H1 (cell line): ENCODE measurements around the gene UBE4B. TPM values are rescaled to one million over a fixed set of nuclear protein-coding genes. Genes with fewer than 3 reads are reported as not detected.

Source experiments
- CTCF ChIA-PET: fragments of 300-600 bp; sonication (Branson Sonifier 250); formaldehyde crosslinking; loops from one replicate; lab custom pipeline; 2021; ENCODE audit not compliant: partially characterized antibody; lab: Charles Lee
- POLR2A ChIA-PET: fragments of 300-600 bp; sonication (Branson Sonifier 250); formaldehyde crosslinking; loops from one replicate; lab custom pipeline; 2021; ENCODE audit warnings: inconsistent platforms; ENCODE audit not compliant: partially characterized antibody; lab: Charles Lee
- DNase-seq, 2 experiments: peaks; one replicate each; pipeline versions ENCODE4 v3.0.0 to v3.0.0-alpha.2; 2010 to 2022; ENCODE audit warnings: low spot score in 2 of 2, low read depth in 1 of 2, mixed read lengths in 1 of 2
- FAIRE-seq: peaks from 2 replicates; lab custom pipeline; 2011; peaks lifted over from hg19 to GRCh38; lab: Jason Lieb, UNC
- H2AFZ ChIP-seq: 2 replicates; pipeline ENCODE4 v1.8.1; 2012; ENCODE audit warnings: low read length, inconsistent platforms
- H2AK5ac ChIP-seq: 2 replicates; pipeline ENCODE4 v1.6.1; 2013; ENCODE audit warnings: low read depth, low read length
- H2BK120ac ChIP-seq: replicated peaks from 2 replicates; pipeline ENCODE3; 2013; ENCODE audit warnings: low read depth, low read length, inconsistent platforms
- H2BK12ac ChIP-seq: 2 replicates; pipeline ENCODE4 v1.6.1; 2013; ENCODE audit warnings: low read depth, low read length
- H2BK15ac ChIP-seq: 2 replicates; pipeline ENCODE4 v1.6.1; 2013; ENCODE audit warnings: low read length
- H2BK20ac ChIP-seq: 2 replicates; pipeline ENCODE4 v1.6.1; 2013; ENCODE audit warnings: low read length
- H2BK5ac ChIP-seq: 2 replicates; pipeline ENCODE4 v1.6.1; 2013; ENCODE audit warnings: low read depth, low read length
- H3K14ac ChIP-seq: 2 replicates; pipeline ENCODE4 v1.6.1; 2013; ENCODE audit warnings: inconsistent platforms; ENCODE audit not compliant: insufficient read length
- H3K18ac ChIP-seq: 2 replicates; pipeline ENCODE4 v1.6.1; 2013; ENCODE audit warnings: low read length; ENCODE audit errors: extremely low read depth
- H3K23ac ChIP-seq: 2 replicates; pipeline ENCODE4 v1.6.1; 2013; ENCODE audit warnings: inconsistent platforms; ENCODE audit not compliant: insufficient read length
- H3K23me2 ChIP-seq: 2 replicates; pipeline ENCODE4 v1.6.1; 2013; ENCODE audit warnings: low read depth, low read length
- H3K27ac ChIP-seq: 2 replicates; pipeline ENCODE4 v1.6.1; 2011; ENCODE audit warnings: low read depth, low read length, inconsistent platforms
- H3K27me3 ChIP-seq, 4 experiments: replicated peaks in 1 of 4; 1 replicate in 1 of 4; 2 replicates in 3 of 4; pipeline versions ENCODE4 v1.6.1 to v1.8.1; 2011 to 2013; ENCODE audit warnings: low read length in 3 of 4, mild to moderate bottlenecking in 3 of 4, inconsistent platforms in 2 of 4, mixed read lengths in 2 of 4, moderate library complexity in 1 of 4; ENCODE audit not compliant: control insufficient read depth in 3 of 4, insufficient read depth in 3 of 4; ENCODE audit errors: extremely low read depth in 1 of 4
- H3K36me3 ChIP-seq, 4 experiments: 2 replicates each; pipeline versions ENCODE4 v1.6.1 to v1.8.1; 2011 to 2013; ENCODE audit warnings: mild to moderate bottlenecking in 4 of 4, low read length in 3 of 4, moderate library complexity in 2 of 4, control low read depth in 1 of 4, inconsistent platforms in 1 of 4; ENCODE audit not compliant: insufficient read depth in 4 of 4, control insufficient read depth in 2 of 4
- H3K4ac ChIP-seq: replicated peaks from 2 replicates; pipeline ENCODE3; 2013; ENCODE audit warnings: low read length, low read depth, mixed read lengths, inconsistent platforms; ENCODE audit not compliant: insufficient read length
- H3K4me1 ChIP-seq, 4 experiments: replicated peaks in 1 of 4; 1 replicate in 1 of 4; 2 replicates in 3 of 4; pipeline versions ENCODE4 v1.6.1 to v1.8.1; 2011 to 2013; ENCODE audit warnings: low read length in 3 of 4, inconsistent platforms in 2 of 4, mixed read lengths in 1 of 4; ENCODE audit not compliant: insufficient read depth in 4 of 4, control insufficient read depth in 3 of 4
- H3K4me2 ChIP-seq, 2 experiments: 2 replicates each; pipeline versions ENCODE4 v1.6.1 to v1.8.1; 2011 to 2013; ENCODE audit warnings: low read depth in 2 of 2, low read length in 2 of 2, control low read depth in 1 of 2, inconsistent platforms in 1 of 2, mild to moderate bottlenecking in 1 of 2; ENCODE audit not compliant: insufficient read depth in 1 of 2
- H3K4me3 ChIP-seq, 4 experiments: fragments of 200-600, 300-600 bp in 1 of 4; sonication (generic), shearing (Covaris generic), sonication (Bioruptor Twin) in 1 of 4; 2 replicates each; pipeline versions ENCODE4 v1.5.1 to v1.8.1; 2011 to 2016; ENCODE audit warnings: low read length in 4 of 4, low read depth in 3 of 4, control low read depth in 2 of 4, inconsistent platforms in 2 of 4, mild to moderate bottlenecking in 2 of 4, mixed read lengths in 1 of 4, moderate library complexity in 1 of 4; ENCODE audit not compliant: insufficient read depth in 2 of 4; ENCODE audit errors: extremely low read depth in 1 of 4
- H3K56ac ChIP-seq: replicated peaks from 2 replicates; pipeline ENCODE3; 2013; ENCODE audit warnings: low read depth, mild to moderate bottlenecking, mixed read lengths, low read length, inconsistent platforms; ENCODE audit not compliant: insufficient read length
- H3K79me1 ChIP-seq: 2 replicates; pipeline ENCODE4 v1.6.1; 2013; ENCODE audit warnings: low read depth, low read length, control low read depth
- H3K79me2 ChIP-seq, 2 experiments: 2 replicates each; pipeline versions ENCODE4 v1.6.1 to v1.8.1; 2012 to 2013; ENCODE audit warnings: low read length in 2 of 2, mild to moderate bottlenecking in 2 of 2, inconsistent platforms in 1 of 2; ENCODE audit not compliant: insufficient read depth in 2 of 2, control insufficient read depth in 1 of 2
- H3K9ac ChIP-seq, 4 experiments: replicated peaks in 1 of 4; 1 replicate in 1 of 4; 2 replicates in 3 of 4; pipeline versions ENCODE4 v1.6.1 to v1.8.1; 2011 to 2013; ENCODE audit warnings: low read depth in 3 of 4, low read length in 3 of 4, control low read depth in 2 of 4, mild to moderate bottlenecking in 2 of 4, moderate library complexity in 2 of 4, inconsistent platforms in 1 of 4; ENCODE audit errors: extremely low read depth in 1 of 4
- H3K9me3 ChIP-seq, 2 experiments: 2 replicates each; pipeline versions ENCODE4 v1.6.1 to v1.8.1; 2012 to 2013; ENCODE audit warnings: mild to moderate bottlenecking in 2 of 2, moderate library complexity in 2 of 2, control low read depth in 1 of 2, inconsistent platforms in 1 of 2, low read depth in 1 of 2, low read length in 1 of 2, mixed read lengths in 1 of 2; ENCODE audit not compliant: insufficient read depth in 2 of 2
- H4K20me1 ChIP-seq, 2 experiments: replicated peaks in 1 of 2; 2 replicates each; pipeline versions ENCODE3 to v1.8.1; 2011 to 2013; ENCODE audit warnings: inconsistent platforms in 2 of 2, low read length in 2 of 2, mild to moderate bottlenecking in 1 of 2; ENCODE audit not compliant: insufficient read depth in 2 of 2, control insufficient read depth in 1 of 2
- H4K5ac ChIP-seq: 2 replicates; pipeline ENCODE4 v1.6.1; 2013; ENCODE audit warnings: low read length, low read depth, mixed read lengths, inconsistent platforms; ENCODE audit not compliant: insufficient read length
- H4K8ac ChIP-seq: 2 replicates; pipeline ENCODE4 v1.8.0; 2013; ENCODE audit warnings: mild to moderate bottlenecking, moderate library complexity, low read length, inconsistent platforms; ENCODE audit not compliant: insufficient read depth; ENCODE audit errors: extremely low read depth
- H4K91ac ChIP-seq: replicated peaks from 2 replicates; pipeline ENCODE3; 2013; ENCODE audit warnings: low read length, mixed read lengths, inconsistent platforms; ENCODE audit not compliant: insufficient read length
- WGBS, 2 experiments: shearing (Covaris generic) in 1 of 2; methylation state at CpG; one replicate each; pipeline versions ENCODE4 v1.1.6 to v1.1.7; 2013 to 2015; ENCODE audit warnings: low lambda C conversion rate in 2 of 2, mixed read lengths in 2 of 2, inconsistent platforms in 1 of 2, low coverage in 1 of 2, missing lambda C conversion rate in 1 of 2; ENCODE audit not compliant: insufficient replicate concordance in 2 of 2, insufficient coverage in 1 of 2, insufficient read length in 1 of 2; ENCODE audit errors: extremely low coverage in 1 of 2, missing lambda C conversion rate in 1 of 2; 5-methylcytosine and 5-hydroxymethylcytosine counted together
- polyA plus RNA-seq, 7 experiments: library from polyadenylated mRNA; depleted of rRNA in 3 of 7; stranded (reverse) in 5 of 7; unstranded in 2 of 7; fragments of >200 nt in 5 of 7; fragments of 200-250 nt in 2 of 7; gene quantifications; 1 replicate in 5 of 7; 2 replicates in 1 of 7; 4 replicates in 1 of 7; pipeline versions ENCODE4 v1.2.1 to v1.2.3, GENCODE V29; 2011 to 2013; ENCODE audit warnings: missing spikeins in 2 of 7, mixed read lengths in 2 of 7
- total RNA-seq: library from RNA; stranded (reverse); fragmentation: NEBNext Ultra II Directional; extraction: Animal tissue kit (Norgen Biotek cat#: 25700); gene quantifications from 2 replicates; pipeline ENCODE4 v1.2.1, GENCODE V29; 2021

Gene UBE4B
- total and polyA plus RNA-seq, 2 of the 8 experiments (the other 6 are each of a cell fraction or from before 2014, with no cell fraction given), result 24.5 to 90.1 TPM

DNA sequence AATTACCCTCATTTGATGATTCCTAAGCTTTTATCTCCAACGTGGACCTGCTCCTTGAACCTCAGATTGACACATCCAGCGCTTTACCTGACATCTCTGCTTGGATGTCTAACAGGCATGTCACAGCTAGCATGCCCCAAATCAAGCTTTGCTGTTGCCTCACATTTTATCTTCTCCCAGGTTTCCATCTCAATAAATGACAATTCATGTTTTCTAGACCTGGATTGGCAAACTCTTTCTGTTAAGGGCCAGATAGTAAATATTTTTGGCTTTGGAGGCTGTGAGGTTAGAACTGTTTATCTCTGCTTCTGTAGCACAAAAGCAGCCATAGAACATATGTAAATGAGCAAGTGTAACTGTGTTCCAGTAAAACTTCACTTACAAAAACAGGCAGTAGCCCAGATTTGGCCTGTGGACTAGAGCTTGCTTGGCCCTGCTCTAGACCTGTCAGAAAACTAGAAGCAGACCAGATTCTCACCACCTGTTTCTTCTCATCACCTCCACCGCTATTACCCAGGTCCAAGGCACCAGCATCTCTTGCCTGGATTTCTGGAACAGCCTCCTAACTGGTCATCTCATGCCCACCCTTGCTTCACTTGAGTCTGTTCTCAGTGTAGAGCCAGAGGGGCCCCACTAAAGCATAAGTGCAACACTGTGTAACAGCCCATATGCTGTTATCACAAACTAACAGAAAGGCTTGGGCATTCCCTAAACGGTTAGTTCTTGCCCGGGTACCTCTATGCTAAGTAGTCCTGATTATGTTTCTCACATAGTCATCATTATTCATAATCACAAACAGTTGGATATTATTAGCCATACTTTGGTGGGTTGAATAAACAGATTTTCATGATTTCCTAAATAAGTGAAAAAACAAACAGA lies 42.3 kb downstream of the UBE4B start:
- Histone ChIP-seq H2AK5ac (no peak overlapping the region), H4K8ac (no peak overlapping the region), H3K36me3 (no peaks in the 10 kb centered on the region), H2BK12ac (no peak overlapping the region), H3K56ac (no peak overlapping the region), H3K18ac (no peak overlapping the region), H3K23me2 (0 out of 2 replicates have a peak, but pooled peaks cover 1% of the 10 kb centered on the region), H2BK20ac (no peak overlapping the region), H3K14ac (no peak overlapping the region), H3K4me3 (no peak overlapping the region), H2BK120ac (no peak overlapping the region), H3K79me1 (peaks cover 4% of the 10 kb centered on the region; the same call in 1 of the 2 replicates), H2BK5ac (no peak overlapping the region), H3K9me3 (no peaks in the 10 kb centered on the region), H3K4ac (no peak overlapping the region), H3K23ac (no peak overlapping the region), H2AFZ (no peak overlapping the region), H3K4me2 (no peak overlapping the region), H3K27ac (no peak overlapping the region), H3K79me2 (peaks cover 0 to 26% of the 10 kb centered on the region in 2 experiments; a peak in 3 of 4 replicates), H3K9ac (no peak overlapping the region), H4K91ac (no peak overlapping the region), H4K5ac (no peak overlapping the region), H2BK15ac (no peak overlapping the region), H4K20me1 (peaks cover 2 to 6% of the 10 kb centered on the region in 2 experiments), H3K4me1 (no peaks in the 10 kb centered on the region; a peak in 1 of 7 replicates), H3K27me3 (no peaks in the 10 kb centered on the region)
- FAIRE-seq (no peak), DNase-seq (no peak)
- POLR2A ChIA-PET, result interaction anchor here (1.4 kb wide), 1 partner anchor 10 kb away, joined by 3 read pairs; no protein-coding TSS in a partner anchor
- WGBS, 2 experiments, result 94% methylated on average over 5 of the region's 5 CpGs; no CpG with 5 or more reads in 1 of the 2 experiments
- CTCF ChIA-PET, result no interaction called here
